BLaER1 (cell line): ENCODE data around the gene SLC6A16.
"Not testable (repeated sequence)": the region's sequence is repeated elsewhere in the genome, so short reads cannot be mapped to it uniquely, and the experiment has no call there.

Source experiments
- H3K27ac ChIP-seq: shearing (Covaris generic); formaldehyde crosslinking; 2 replicates; pipeline ENCODE4 v1.8.1; 2022
- H3K27me3 ChIP-seq: shearing (Covaris generic); formaldehyde crosslinking; 2 replicates; pipeline ENCODE4 v1.8.1; 2022
- H3K36me3 ChIP-seq: shearing (Covaris generic); formaldehyde crosslinking; 2 replicates; pipeline ENCODE4 v1.8.1; 2022
- H3K4me1 ChIP-seq: shearing (Covaris generic); formaldehyde crosslinking; 2 replicates; pipeline ENCODE4 v1.8.1; 2022
- H3K4me2 ChIP-seq: shearing (Covaris generic); formaldehyde crosslinking; 2 replicates; pipeline ENCODE4 v1.8.1; 2022
- H3K4me3 ChIP-seq: shearing (Covaris generic); formaldehyde crosslinking; 2 replicates; pipeline ENCODE4 v1.8.1; 2022
- H3K9ac ChIP-seq: shearing (Covaris generic); formaldehyde crosslinking; 2 replicates; pipeline ENCODE4 v1.8.1; 2022
- H3K9me3 ChIP-seq: shearing (Covaris generic); formaldehyde crosslinking; 2 replicates; pipeline ENCODE4 v1.8.1; 2022
- H4K20me1 ChIP-seq: shearing (Covaris generic); formaldehyde crosslinking; 2 replicates; pipeline ENCODE4 v1.8.1; 2022
- Cebpa-rat ChIP-seq: shearing (Covaris generic); IDR thresholded peaks from 2 replicates; pipeline ENCODE4 v1.8.1; 2022

Gene SLC6A16

DNA sequence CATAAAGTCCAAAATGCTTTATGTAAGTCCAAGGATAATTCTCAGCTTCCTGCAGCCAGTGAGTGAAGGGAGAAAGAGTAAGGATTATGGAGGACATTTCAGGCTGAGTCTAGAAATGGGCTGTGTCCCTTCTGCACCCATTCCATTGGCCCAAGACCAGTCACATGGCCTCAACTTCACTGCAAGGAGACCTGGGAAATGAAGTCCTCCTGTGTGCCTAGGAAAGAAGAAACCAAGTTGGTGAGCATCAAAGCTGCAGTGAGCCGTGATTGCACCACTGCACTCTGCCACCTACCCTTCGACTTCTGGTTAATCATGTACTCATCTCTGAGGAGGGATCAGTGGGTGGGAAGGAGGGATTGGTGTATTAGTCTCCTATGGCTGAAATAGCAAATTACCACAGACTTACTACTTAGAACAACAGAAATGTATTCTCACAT is 6.6 kb upstream of the SLC6A16 start:
- H3K27ac ChIP-seq, result no peak overlapping the region
- H3K9ac ChIP-seq, result no peak overlapping the region
- no peaks in the 10 kb centered on the region for H4K20me1 ChIP-seq
- TF ChIP-seq Cebpa-rat, result no peak
- H3K4me1 ChIP-seq, result peaks cover 78% of the 10 kb centered on the region
- no peaks in the 10 kb centered on the region for H3K36me3 ChIP-seq
- H3K9me3 ChIP-seq, result no peaks in the 10 kb centered on the region
- no peaks in the 10 kb centered on the region for H3K27me3 ChIP-seq
- no peak overlapping the region for H3K4me3 ChIP-seq
- H3K4me2 ChIP-seq, result peak overlapping the region; percentile 88

DNA sequence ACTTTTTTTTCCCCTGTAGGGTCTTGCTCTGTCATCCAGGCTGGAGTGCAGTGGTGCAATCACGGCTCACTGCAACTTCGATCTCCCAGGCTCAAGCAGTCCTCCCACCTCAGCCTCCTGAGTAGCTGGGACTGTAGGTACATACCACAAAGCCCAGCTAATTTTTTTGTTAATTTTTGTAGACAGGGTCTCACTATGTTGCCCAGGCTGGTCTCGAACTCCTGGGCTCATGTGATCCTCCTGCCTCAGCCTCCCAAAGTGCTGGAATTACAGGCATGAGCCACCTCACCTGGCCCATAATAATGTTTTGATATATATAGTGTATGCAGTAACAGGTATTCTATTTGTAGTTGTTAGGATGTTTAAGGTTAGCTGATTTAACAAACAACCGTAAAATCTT is 6.2 kb upstream of the SLC6A16 start:
- H3K27ac ChIP-seq, H3K9me3 ChIP-seq, H3K4me3 ChIP-seq, H4K20me1 ChIP-seq, H3K27me3 ChIP-seq, H3K9ac ChIP-seq, H3K36me3 ChIP-seq: not testable (repeated sequence)
- peaks cover 76% of the 10 kb centered on the region for H3K4me1 ChIP-seq
- peak overlapping the region; percentile 88; the same call in 1 of the 2 replicates for H3K4me2 ChIP-seq

DNA sequence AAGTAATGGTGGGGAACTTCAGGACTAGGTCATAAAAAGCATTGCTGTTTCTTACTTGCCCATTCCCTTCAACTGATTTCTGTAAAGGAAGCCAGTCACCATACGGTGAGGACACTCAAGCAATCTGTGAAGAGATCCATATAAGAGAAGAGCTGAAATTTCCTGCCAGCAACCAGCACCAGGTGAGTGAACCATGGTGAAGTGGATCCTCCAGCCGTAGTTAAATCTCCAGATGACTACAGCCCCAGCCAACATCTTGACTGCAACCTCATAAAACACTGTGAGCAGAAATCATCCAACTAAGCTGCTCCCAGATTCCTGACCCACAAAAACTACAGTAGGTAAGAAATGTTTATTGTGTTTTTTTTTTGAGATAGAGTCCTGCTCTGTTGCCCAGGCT is 3.8 kb upstream of the SLC6A16 start:
- H3K4me1 ChIP-seq, result peaks cover 57% of the 10 kb centered on the region
- TF ChIP-seq Cebpa-rat, result no peak
- no peaks in the 10 kb centered on the region for H3K36me3 ChIP-seq
- H3K27me3 ChIP-seq, result no peaks in the 10 kb centered on the region
- H3K4me3 ChIP-seq, result no peak overlapping the region
- H3K9ac ChIP-seq, result no peak overlapping the region
- peaks cover 9% of the 10 kb centered on the region for H3K9me3 ChIP-seq
- H4K20me1 ChIP-seq, result no peaks in the 10 kb centered on the region
- H3K27ac ChIP-seq, result no peak overlapping the region
- no peak overlapping the region for H3K4me2 ChIP-seq

DNA sequence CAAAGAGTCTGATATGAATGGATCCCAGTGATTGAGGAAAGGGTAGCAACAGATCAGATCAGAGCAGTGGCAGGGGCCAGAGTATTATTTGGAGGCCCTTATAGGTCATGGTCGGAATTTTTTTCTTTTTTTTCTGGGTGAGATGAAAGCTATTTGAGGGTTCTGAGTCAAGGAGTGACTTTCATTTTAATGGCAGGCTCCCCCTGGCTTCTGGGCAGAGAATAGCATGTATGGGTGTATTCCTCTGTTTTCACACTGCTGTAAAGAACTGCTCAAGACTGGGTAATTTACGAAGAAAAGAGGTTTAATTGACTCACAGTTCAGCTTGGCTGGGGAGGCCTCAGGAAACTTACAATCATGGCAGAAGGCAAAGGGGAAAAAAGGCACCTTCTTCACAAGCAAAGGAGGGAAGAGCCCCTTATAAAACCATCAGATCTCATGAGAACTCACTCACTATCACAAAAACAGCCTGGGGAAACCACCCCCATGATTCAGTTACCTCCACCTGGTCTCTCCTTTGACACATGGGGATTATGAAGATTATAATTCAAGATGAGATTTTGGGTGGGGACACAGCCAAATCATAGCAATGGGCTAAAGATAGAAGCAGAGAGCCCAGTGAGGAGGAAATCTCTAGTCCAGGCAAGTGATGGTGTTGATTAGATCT is 3.0 kb upstream of the SLC6A16 start:
- H3K9me3 ChIP-seq, result peaks cover 11% of the 10 kb centered on the region
- no peak overlapping the region for H3K4me3 ChIP-seq
- peaks cover 50% of the 10 kb centered on the region for H3K4me1 ChIP-seq
- no peaks in the 10 kb centered on the region for H4K20me1 ChIP-seq
- no peak overlapping the region for H3K4me2 ChIP-seq
- H3K36me3 ChIP-seq, result no peaks in the 10 kb centered on the region
- no peak for TF ChIP-seq Cebpa-rat
- H3K9ac ChIP-seq, result no peak overlapping the region
- no peak overlapping the region for H3K27ac ChIP-seq
- H3K27me3 ChIP-seq, result no peaks in the 10 kb centered on the region

DNA sequence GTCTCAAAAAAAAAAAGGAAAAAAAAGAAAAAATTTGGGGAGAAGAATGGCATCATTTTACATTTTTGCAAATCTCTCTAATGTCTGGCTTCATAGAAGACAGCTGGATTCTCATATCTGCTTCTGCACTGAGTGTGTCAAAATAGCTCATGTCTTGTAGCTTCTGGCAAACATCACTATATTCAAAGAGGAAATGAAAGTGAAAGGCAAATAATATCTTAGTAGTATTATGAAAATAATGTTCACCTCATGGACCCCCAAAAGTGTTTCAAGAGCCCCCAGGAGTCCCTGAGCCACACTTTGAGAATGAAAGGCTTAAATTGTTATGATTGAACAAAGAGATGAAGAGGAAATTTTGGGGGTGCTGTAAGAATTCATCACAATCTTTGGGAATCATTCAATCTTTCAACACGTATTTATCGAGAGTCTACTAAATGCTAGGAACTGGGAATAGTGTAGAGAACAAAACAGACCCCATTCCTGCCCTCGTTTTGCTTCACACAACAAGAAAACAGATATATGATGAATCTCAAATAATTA is 1.2 kb upstream of the SLC6A16 start:
- H3K9ac ChIP-seq, result no peak overlapping the region
- TF ChIP-seq Cebpa-rat, result no peak
- H3K4me1 ChIP-seq, result peaks cover 33% of the 10 kb centered on the region
- H3K36me3 ChIP-seq, result no peaks in the 10 kb centered on the region
- H3K4me2 ChIP-seq, result no peak overlapping the region
- no peak overlapping the region for H3K27ac ChIP-seq
- peaks cover 16% of the 10 kb centered on the region for H3K9me3 ChIP-seq
- H3K27me3 ChIP-seq, result no peaks in the 10 kb centered on the region
- no peaks in the 10 kb centered on the region for H4K20me1 ChIP-seq
- H3K4me3 ChIP-seq, result no peak overlapping the region

DNA sequence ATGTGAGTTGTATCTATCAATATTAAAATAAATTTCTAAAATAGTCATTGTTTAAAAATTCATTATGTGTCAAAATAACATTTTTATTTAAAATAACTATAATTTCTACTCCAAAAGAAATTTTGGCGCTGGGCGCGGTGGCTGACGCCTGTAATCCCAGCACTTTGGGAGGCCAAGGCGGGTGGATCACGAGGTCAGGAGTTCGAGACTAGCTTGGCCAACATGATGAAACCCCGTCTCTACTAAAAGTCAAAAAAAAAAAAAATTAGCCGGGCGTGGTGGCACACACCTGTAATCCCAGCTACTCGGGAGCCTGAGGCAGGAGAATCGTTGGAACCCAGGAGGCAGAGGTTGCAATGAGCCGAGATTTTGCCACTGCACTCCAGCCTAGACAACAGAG is 765 bp upstream of the SLC6A16 start:
- peaks cover 16% of the 10 kb centered on the region for H3K9me3 ChIP-seq
- H3K4me3 ChIP-seq, H3K36me3 ChIP-seq, H3K27me3 ChIP-seq, H4K20me1 ChIP-seq, H3K9ac ChIP-seq, H3K4me2 ChIP-seq, H3K27ac ChIP-seq: not testable (repeated sequence)
- peaks cover 30% of the 10 kb centered on the region for H3K4me1 ChIP-seq

DNA sequence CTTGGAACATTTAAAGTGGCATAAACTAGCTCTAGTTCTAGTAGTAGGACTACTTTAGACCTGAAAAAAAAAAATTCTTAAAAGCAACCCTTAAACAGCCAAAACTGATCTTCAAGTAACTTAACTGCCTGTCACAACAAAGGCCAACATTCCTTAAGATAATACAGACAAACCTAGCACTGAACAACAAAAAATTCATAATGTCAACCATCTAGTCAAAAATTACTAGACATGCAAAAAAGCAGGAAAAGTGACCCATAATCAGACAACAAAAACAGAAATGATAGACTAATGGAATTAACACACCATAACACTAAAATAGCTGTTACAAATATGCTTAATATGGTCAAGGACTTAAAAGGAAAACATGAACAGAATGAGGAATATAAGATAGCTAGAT is 6.7 kb downstream of the SLC6A16 start:
- TF ChIP-seq Cebpa-rat, result no peak
- no peak overlapping the region for H3K27ac ChIP-seq
- H3K4me2 ChIP-seq, result no peak overlapping the region
- no peaks in the 10 kb centered on the region for H3K36me3 ChIP-seq
- no peaks in the 10 kb centered on the region for H3K27me3 ChIP-seq
- no peaks in the 10 kb centered on the region for H3K4me1 ChIP-seq
- peaks cover 34% of the 10 kb centered on the region for H3K9me3 ChIP-seq
- H4K20me1 ChIP-seq, result no peaks in the 10 kb centered on the region
- H3K4me3 ChIP-seq, result no peak overlapping the region
- H3K9ac ChIP-seq, result no peak overlapping the region

DNA sequence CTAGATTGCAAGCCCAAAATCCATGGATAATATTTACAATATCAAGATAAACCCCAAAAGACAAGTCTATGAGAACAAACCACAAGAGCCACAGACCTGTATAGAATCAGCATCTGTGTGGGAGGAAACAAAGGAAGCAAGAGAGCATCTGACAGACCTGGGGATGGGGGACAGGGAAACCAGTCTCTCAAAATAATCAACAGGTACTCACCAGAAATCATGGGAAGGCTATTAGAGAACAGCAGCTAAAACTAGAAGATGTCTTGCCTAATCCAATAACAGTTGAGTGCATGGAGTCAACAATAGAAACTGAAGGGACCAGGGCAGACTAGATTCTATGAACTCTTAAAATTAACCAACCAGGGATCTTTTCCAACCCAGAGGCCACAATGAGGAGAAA is 8.7 kb downstream of the SLC6A16 start:
- Histone ChIP-seq H3K4me1 (no peaks in the 10 kb centered on the region), H3K4me2 (no peak overlapping the region), H3K36me3 (no peaks in the 10 kb centered on the region), H3K4me3 (no peak overlapping the region), H3K9ac (no peak overlapping the region), H3K27me3 (no peaks in the 10 kb centered on the region), H3K27ac (no peak overlapping the region), H3K9me3 (peaks cover 27% of the 10 kb centered on the region), H4K20me1 (no peaks in the 10 kb centered on the region)
- no peak for TF ChIP-seq Cebpa-rat

DNA sequence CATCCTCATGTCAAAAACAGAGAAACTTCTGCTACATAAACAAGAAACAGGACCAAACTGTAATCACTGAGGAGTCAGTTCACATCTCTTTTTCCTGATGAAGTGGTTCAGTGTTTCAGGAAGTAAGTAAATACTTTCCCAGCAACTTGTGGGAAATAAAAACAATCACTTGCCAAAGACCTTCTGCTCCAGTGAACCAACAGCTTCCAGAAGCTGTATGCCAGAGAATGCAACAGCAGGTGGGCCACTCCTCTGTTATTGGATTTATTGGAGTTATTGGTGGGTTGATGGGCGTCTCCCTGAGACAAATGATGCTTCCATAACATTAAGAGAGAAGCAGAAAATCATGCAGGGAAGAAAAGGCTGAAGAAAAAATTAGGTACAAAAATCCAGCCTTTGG is 9.9 kb downstream of the SLC6A16 start:
- Histone ChIP-seq H3K36me3 (no peaks in the 10 kb centered on the region), H3K9me3 (peaks cover 27% of the 10 kb centered on the region), H3K27ac (no peak overlapping the region), H4K20me1 (no peaks in the 10 kb centered on the region), H3K9ac (no peak overlapping the region), H3K4me3 (no peak overlapping the region), H3K4me2 (no peak overlapping the region), H3K4me1 (no peaks in the 10 kb centered on the region), H3K27me3 (no peaks in the 10 kb centered on the region)
- no peak for TF ChIP-seq Cebpa-rat

DNA sequence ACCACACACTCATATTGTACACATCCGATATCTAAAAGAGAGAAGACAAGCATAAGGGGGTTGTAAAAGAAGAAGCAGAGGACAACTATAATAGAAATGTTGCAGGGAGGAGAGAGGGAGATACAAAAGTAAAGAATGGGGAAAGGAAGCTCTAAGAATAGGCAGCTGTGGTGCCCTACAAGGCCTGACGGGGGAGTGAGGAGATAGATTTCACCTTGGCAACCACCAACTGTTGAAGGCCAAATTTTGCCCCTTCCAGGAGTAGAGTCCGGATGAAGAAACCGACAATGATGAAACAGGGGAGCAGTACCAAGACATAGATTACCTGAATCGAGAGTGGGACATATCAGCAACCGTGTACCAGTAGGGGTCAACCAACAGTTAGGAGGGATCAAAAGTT is 15.9 kb downstream of the SLC6A16 start:
- Histone ChIP-seq H3K36me3 (no peaks in the 10 kb centered on the region), H3K4me2 (no peak overlapping the region), H3K4me3 (no peak overlapping the region), H3K9me3 (no peaks in the 10 kb centered on the region), H3K27me3 (no peaks in the 10 kb centered on the region), H3K4me1 (no peaks in the 10 kb centered on the region), H3K9ac (no peak overlapping the region), H3K27ac (no peak overlapping the region), H4K20me1 (no peaks in the 10 kb centered on the region)
- no peak for TF ChIP-seq Cebpa-rat

DNA sequence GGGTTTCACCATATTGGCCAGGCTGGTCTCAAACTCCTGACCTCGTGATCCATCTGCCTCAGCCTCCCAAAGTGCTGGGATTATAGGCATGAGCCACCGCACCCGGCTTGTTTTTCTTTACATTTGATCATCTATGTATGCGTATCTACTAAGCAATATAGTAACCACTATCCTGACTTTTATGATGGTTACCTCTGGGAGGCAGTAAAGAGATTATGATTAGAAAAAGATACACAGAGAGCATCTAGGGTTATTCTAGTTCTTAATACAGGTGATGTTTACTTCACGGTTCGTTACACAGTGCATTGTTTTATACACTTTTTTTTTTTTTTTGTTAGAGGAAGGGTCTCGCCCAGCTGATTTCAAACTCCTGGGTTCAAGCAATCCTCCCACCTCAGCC is 18.3 kb downstream of the SLC6A16 start:
- not testable (repeated sequence) for H3K36me3 ChIP-seq, H3K4me2 ChIP-seq

More for the DNA sequence above, 18.3 kb downstream of the SLC6A16 start:
- H3K4me1 ChIP-seq, H3K27ac ChIP-seq, H3K9ac ChIP-seq, H3K27me3 ChIP-seq, H3K4me3 ChIP-seq, H4K20me1 ChIP-seq, H3K9me3 ChIP-seq: not testable (repeated sequence)
